IMR-90 (cell line): ENCODE data around the gene IL22. TPM values are rescaled to one million over a fixed set of nuclear protein-coding genes. Genes with fewer than 3 reads are reported as not detected.

Experiments
- ATAC-seq: fragments of 200-7000 bp; cut with Tn5 transposase; 2 replicates; pipeline ENCODE4 v1.9.1; 2020; ENCODE audit warnings: low read depth, mild to moderate bottlenecking, moderate library complexity
- BruUV-seq: library from RNA; stranded (reverse); fragments of 400-500 nt; replicated peaks from 2 replicates; lab custom pipeline; 2021; lab: Mats Ljungman, UMichigan
- CTCF ChIA-PET: fragments of 300-600 bp; formaldehyde crosslinking; extraction: SDS; loops from one replicate; lab custom pipeline; 2021; ENCODE audit warnings: antibody characterized with exemption; lab: Yijun Ruan, JAX
- POLR2A ChIA-PET: fragments of 300-600 bp; sonication (Branson Sonifier 250); formaldehyde crosslinking; loops from one replicate; lab custom pipeline; 2022; ENCODE audit warnings: antibody characterized with exemption; ENCODE audit not compliant: unreplicated experiment; lab: Charles Lee
- DNase-seq: peaks from one replicate; pipeline ENCODE4 v3.0.0; 2013
- H2AFZ ChIP-seq: replicated peaks from 2 replicates; pipeline ENCODE3; 2013; ENCODE audit warnings: low read length, mild to moderate bottlenecking; ENCODE audit not compliant: poor library complexity
- H2AK5ac ChIP-seq: 2 replicates; pipeline ENCODE4 v1.6.1; 2013; ENCODE audit warnings: low read depth, low read length, inconsistent platforms
- H2AK9ac ChIP-seq: replicated peaks from 2 replicates; pipeline ENCODE3; 2013; ENCODE audit warnings: mild to moderate bottlenecking, low read depth, low read length, moderate library complexity; ENCODE audit not compliant: poor library complexity
- H2BK120ac ChIP-seq: 2 replicates; pipeline ENCODE4 v1.6.1; 2013; ENCODE audit warnings: low read depth, low read length, inconsistent platforms
- H2BK15ac ChIP-seq: 3 replicates; pipeline ENCODE4 v1.6.1; 2013; ENCODE audit warnings: low read depth, low read length, inconsistent platforms
- H2BK20ac ChIP-seq: 2 replicates; pipeline ENCODE4 v1.6.1; 2013; ENCODE audit warnings: low read depth, mild to moderate bottlenecking, inconsistent platforms, low read length, moderate library complexity
- H2BK5ac ChIP-seq: 2 replicates; pipeline ENCODE4 v1.6.1; 2013; ENCODE audit warnings: mild to moderate bottlenecking, low read depth, low read length, inconsistent platforms; ENCODE audit not compliant: poor library complexity, severe bottlenecking
- H3K14ac ChIP-seq: replicated peaks from 2 replicates; pipeline ENCODE4 v1.6.1; 2013; ENCODE audit warnings: low read depth, low read length, inconsistent platforms
- H3K18ac ChIP-seq: 2 replicates; pipeline ENCODE4 v1.6.1; 2013; ENCODE audit warnings: low read depth, low read length, control low read depth
- H3K23ac ChIP-seq: 2 replicates; pipeline ENCODE4 v1.6.1; 2013; ENCODE audit warnings: low read depth, low read length, inconsistent platforms
- H3K27ac ChIP-seq: 2 replicates; pipeline ENCODE4 v1.5.1; 2013; ENCODE audit warnings: mild to moderate bottlenecking, control low read depth, low read length; ENCODE audit not compliant: insufficient read depth
- H3K27me3 ChIP-seq: 2 replicates; pipeline ENCODE4 v1.6.1; 2013; ENCODE audit warnings: low read length; ENCODE audit not compliant: control insufficient read depth, insufficient read depth
- H3K36me3 ChIP-seq: 2 replicates; pipeline ENCODE4 v1.6.1; 2013; ENCODE audit warnings: low read length, mixed read lengths; ENCODE audit not compliant: control insufficient read depth, insufficient read depth
- H3K4ac ChIP-seq: 2 replicates; pipeline ENCODE4 v1.6.1; 2013; ENCODE audit warnings: low read depth, low read length, inconsistent platforms
- H3K4me1 ChIP-seq: 2 replicates; pipeline ENCODE4 v1.6.1; 2013; ENCODE audit warnings: low read length, mixed read lengths; ENCODE audit not compliant: control insufficient read depth, insufficient read depth
- H3K4me2 ChIP-seq: 2 replicates; pipeline ENCODE4 v1.6.1; 2013; ENCODE audit warnings: low read depth, mild to moderate bottlenecking, control low read depth, low read length, moderate library complexity
- H3K4me3 ChIP-seq: 2 replicates; pipeline ENCODE4 v1.5.1; 2013; ENCODE audit warnings: low read depth, mild to moderate bottlenecking, control low read depth, low read length, moderate library complexity; ENCODE audit not compliant: insufficient read depth
- H3K56ac ChIP-seq: 2 replicates; pipeline ENCODE4 v1.6.1; 2013; ENCODE audit warnings: low read length, inconsistent platforms; ENCODE audit not compliant: insufficient read depth; ENCODE audit errors: extremely low read depth
- H3K79me1 ChIP-seq, 2 experiments: 2 replicates each; pipeline ENCODE4 v1.6.1; 2013; ENCODE audit warnings: low read length in 2 of 2, inconsistent platforms in 1 of 2, low read depth in 1 of 2
- H3K9ac ChIP-seq: 2 replicates; pipeline ENCODE4 v1.6.1; 2013; ENCODE audit warnings: low read depth, low read length, control low read depth
- H3K9me1 ChIP-seq: 2 replicates; pipeline ENCODE4 v1.6.1; 2013; ENCODE audit warnings: low read length, inconsistent platforms; ENCODE audit not compliant: insufficient read depth
- H3K9me3 ChIP-seq: 2 replicates; pipeline ENCODE4 v1.6.1; 2013; ENCODE audit warnings: low read length; ENCODE audit not compliant: control insufficient read depth, insufficient read depth
- H4K20me1 ChIP-seq: 2 replicates; pipeline ENCODE4 v1.6.1; 2013; ENCODE audit warnings: low read length, inconsistent platforms; ENCODE audit not compliant: insufficient read depth
- H4K5ac ChIP-seq: 2 replicates; pipeline ENCODE4 v1.6.1; 2013; ENCODE audit warnings: mild to moderate bottlenecking, low read depth, low read length, control low read depth
- H4K8ac ChIP-seq, 2 experiments: 2 replicates each; pipeline ENCODE4 v1.6.1; 2013; ENCODE audit warnings: low read depth in 2 of 2, low read length in 2 of 2, control low read depth in 1 of 2, inconsistent platforms in 1 of 2
- H4K91ac ChIP-seq: 2 replicates; pipeline ENCODE4 v1.6.1; 2013; ENCODE audit warnings: low read depth, low read length, inconsistent platforms; ENCODE audit not compliant: insufficient read depth
- CEBPB ChIP-seq: IDR thresholded peaks from 2 replicates; pipeline ENCODE4 v1.6.1; 2012; ENCODE audit warnings: low read depth, low read length, improper control_type of control experiment
- CTCF ChIP-seq: conservative IDR thresholded peaks from 2 replicates; pipeline ENCODE4 v1.5.1; 2012; ENCODE audit warnings: mild to moderate bottlenecking, low read depth, low read length, improper control_type of control experiment
- MXI1 ChIP-seq: IDR thresholded peaks from 2 replicates; pipeline ENCODE4 v1.6.1; 2012; ENCODE audit warnings: low read depth, mild to moderate bottlenecking, low read length, moderate library complexity, borderline replicate concordance
- NFE2L2 ChIP-seq: fragments of 150-350 bp; IDR thresholded peaks from 2 replicates; pipeline ENCODE4 v1.6.1; 2016; ENCODE audit warnings: low read depth, mild to moderate bottlenecking, low read length
- POLR2A ChIP-seq: IDR thresholded peaks from 2 replicates; pipeline ENCODE4 v1.6.1; 2012; ENCODE audit warnings: mild to moderate bottlenecking, low read depth, low read length
- RFX5 ChIP-seq: IDR thresholded peaks from 2 replicates; pipeline ENCODE4 v1.8.0; 2012; ENCODE audit warnings: low read depth, mild to moderate bottlenecking, low read length, moderate library complexity
- USF2 ChIP-seq: fragments of 150-350 bp; IDR thresholded peaks from 2 replicates; pipeline ENCODE4 v1.6.1; 2017; ENCODE audit warnings: mild to moderate bottlenecking, antibody characterized with exemption, low read length, low read depth
- dilution Hi-C: fragments of 300-500 bp; cut with HindIII; formaldehyde crosslinking; loops from one replicate; pipeline ENCODE4 v1.14.3; 2018; ENCODE audit warnings: low sequenced_read_pairs; ENCODE audit not compliant: unreplicated experiment
- in situ Hi-C: fragments of 300-500 bp; cut with MboI; formaldehyde crosslinking; loops from 3 replicates; pipeline ENCODE4 v1.14.3; 2019; ENCODE audit warnings: low sequenced_read_pairs, inconsistent platforms, mixed read lengths
- intact Hi-C: fragments of 100-400 bp; cut with micrococcal nuclease; formaldehyde crosslinking; loops from 2 replicates; pipeline ENCODE4 v1.10.0; 2022
- polyA plus RNA-seq, 3 experiments: library from polyadenylated mRNA; depleted of rRNA; stranded (reverse); fragments of >200 nt; gene quantifications; 2 replicates each; pipeline ENCODE4 v1.2.3, GENCODE V29; 2012; ENCODE audit warnings: low replicate concordance in 1 of 3
- total RNA-seq: library from RNA; depleted of rRNA; stranded (reverse); fragments of >200 nt; gene quantifications from 2 replicates; pipeline ENCODE4 v1.2.3, GENCODE V29; 2012

Gene IL22
- total and polyA plus RNA-seq, 2 of the 4 experiments (the other 2 are of a cell fraction): not detected

GRCh38 chr12:68272732-68273131, 19.3 kb upstream of the IL22 start:
- Histone ChIP-seq H2AFZ (no peak overlapping the region), H3K79me1 (no peaks in the 10 kb centered on the region), H3K14ac (no peak overlapping the region), H3K9me1 (no peaks in the 10 kb centered on the region), H3K18ac (no peak overlapping the region), H2BK5ac (no peak overlapping the region), H3K56ac (no peak overlapping the region), H2BK15ac (no peak overlapping the region), H4K8ac (no peak overlapping the region), H4K91ac (no peak overlapping the region), H3K27me3 (no peaks in the 10 kb centered on the region), H3K27ac (no peak overlapping the region), H4K20me1 (no peaks in the 10 kb centered on the region), H3K9me3 (no peaks in the 10 kb centered on the region), H2AK9ac (no peak overlapping the region), H3K4me1 (peaks cover 3% of the 10 kb centered on the region; the same call in 1 of the 2 replicates), H2BK20ac (no peak overlapping the region), H4K5ac (no peak overlapping the region), H3K36me3 (no peaks in the 10 kb centered on the region), H3K23ac (no peak overlapping the region), H2AK5ac (no peak overlapping the region), H3K4ac (no peak overlapping the region), H3K4me3 (no peak overlapping the region), H3K4me2 (no peak overlapping the region), H2BK120ac (no peak overlapping the region), H3K9ac (no peak overlapping the region)
- in situ Hi-C loops: no loop called here
- BruUV-seq: no TSS peak
- no peak for ATAC-seq
- TF ChIP-seq CEBPB: no peak
- no peak for TF ChIP-seq RFX5
- no peak for TF ChIP-seq CTCF
- no peak for TF ChIP-seq POLR2A
- no peak for TF ChIP-seq MXI1
- TF ChIP-seq USF2: no peak
- TF ChIP-seq NFE2L2: no peak
- intact Hi-C loops: no loop called here
- ChIA-PET CTCF (interaction anchor here (1.7 kb wide), 1 partner anchor 13 kb away, joined by 3 read pairs; no protein-coding TSS in a partner anchor), POLR2A (no interaction called here)
- dilution Hi-C loops: no loop called here
- DNase-seq: no peak
